Measurements from ENCODE around the gene CDH2.

GRCh38 chr18:28030458-28030857 is 146.5 kb downstream of the CDH2 start:
- no peak for TF ChIP-seq CTCF (IDR thresholded peaks at IDR 0.05)
- TF ChIP-seq POLR2AphosphoS5 (IDR thresholded peaks at IDR 0.05; ENCODE audit: insufficient read depth in 1 of 2, low read depth in 1 of 2) = no peak
- TF ChIP-seq POLR2A (IDR thresholded peaks at IDR 0.05) = no peak
